Mammary epithelial cell (primary cell): ENCODE measurements around the gene CST7.

ENCODE experiments used
- EZH2 ChIP-seq: IDR thresholded peaks from 2 replicates; pipeline ENCODE4 v1.6.1; 2012; ENCODE audit warnings: low read length, inconsistent platforms, borderline replicate concordance
- TF ChIP-seq, protein P1 (sequence below), 2 donors: IDR thresholded peaks in 1 of 2; conservative IDR thresholded peaks in 1 of 2; 2 replicates each; pipeline ENCODE4 v1.5.1; 2011 to 2012; ENCODE audit warnings: inconsistent platforms in 2 of 2, low read length in 2 of 2, mild to moderate bottlenecking in 2 of 2, control low read depth in 1 of 2, low read depth in 1 of 2; ENCODE audit not compliant: insufficient read depth in 1 of 2; ENCODE audit errors: extremely low read depth in 1 of 2

DNA sequence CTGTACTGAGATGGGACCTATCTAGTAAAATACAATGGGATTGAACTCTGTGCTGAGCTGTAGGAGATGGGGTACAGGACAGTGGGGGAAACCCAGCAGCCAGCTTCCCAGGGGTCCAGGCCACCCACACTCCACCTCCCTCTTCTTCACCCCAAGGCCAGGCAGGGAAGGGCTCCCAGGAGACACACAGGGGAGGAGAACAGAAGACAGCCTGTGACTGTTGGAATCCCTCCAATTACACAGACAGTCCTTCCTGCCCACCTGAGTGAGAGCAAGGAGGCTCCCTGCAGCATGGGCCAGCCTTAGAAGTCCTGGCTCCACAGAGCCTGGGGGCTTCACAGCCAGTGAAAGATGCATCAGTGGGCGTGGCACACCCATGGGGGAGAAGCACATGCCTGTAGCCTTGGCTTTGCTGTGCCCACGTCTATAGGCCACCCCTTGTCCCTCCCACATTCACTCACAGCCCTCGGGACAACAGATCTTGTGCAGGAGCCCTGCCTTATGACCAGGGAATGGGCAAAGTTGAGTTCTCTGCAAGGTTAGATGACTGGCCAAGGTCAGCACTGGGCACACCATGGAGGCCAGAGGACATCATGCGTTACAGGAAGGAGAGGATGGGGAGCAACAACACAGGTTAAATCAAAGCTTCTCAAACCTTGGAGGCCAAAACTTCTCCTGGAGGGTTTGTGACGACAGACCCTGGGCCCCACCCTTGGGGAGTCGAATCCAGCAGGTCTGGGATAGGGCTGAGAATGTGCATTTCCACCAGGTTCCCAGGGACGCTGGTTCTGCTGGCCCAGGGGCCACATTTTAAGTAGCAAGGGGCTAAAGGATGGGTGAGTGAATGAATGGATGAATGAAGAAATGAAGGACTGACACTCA, 12.3 kb upstream of the CST7 start:
- TF ChIP-seq, protein P1, sequence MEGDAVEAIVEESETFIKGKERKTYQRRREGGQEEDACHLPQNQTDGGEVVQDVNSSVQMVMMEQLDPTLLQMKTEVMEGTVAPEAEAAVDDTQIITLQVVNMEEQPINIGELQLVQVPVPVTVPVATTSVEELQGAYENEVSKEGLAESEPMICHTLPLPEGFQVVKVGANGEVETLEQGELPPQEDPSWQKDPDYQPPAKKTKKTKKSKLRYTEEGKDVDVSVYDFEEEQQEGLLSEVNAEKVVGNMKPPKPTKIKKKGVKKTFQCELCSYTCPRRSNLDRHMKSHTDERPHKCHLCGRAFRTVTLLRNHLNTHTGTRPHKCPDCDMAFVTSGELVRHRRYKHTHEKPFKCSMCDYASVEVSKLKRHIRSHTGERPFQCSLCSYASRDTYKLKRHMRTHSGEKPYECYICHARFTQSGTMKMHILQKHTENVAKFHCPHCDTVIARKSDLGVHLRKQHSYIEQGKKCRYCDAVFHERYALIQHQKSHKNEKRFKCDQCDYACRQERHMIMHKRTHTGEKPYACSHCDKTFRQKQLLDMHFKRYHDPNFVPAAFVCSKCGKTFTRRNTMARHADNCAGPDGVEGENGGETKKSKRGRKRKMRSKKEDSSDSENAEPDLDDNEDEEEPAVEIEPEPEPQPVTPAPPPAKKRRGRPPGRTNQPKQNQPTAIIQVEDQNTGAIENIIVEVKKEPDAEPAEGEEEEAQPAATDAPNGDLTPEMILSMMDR (conservative IDR thresholded peaks at IDR 0.05 in 1 of 2, IDR thresholded peaks at IDR 0.05 in 1 of 2; ENCODE audit: extremely low read depth in 1 of 2, insufficient read depth in 1 of 2, low read depth in 1 of 2, low read length in 2 of 2) = no peak
- TF ChIP-seq EZH2 = no peak
